HepG2 (cell line): ENCODE data around the gene NOL4L. TPM values are rescaled to one million over a fixed set of nuclear protein-coding genes. Genes with fewer than 3 reads are reported as not detected.

Experiments used
- ATRX ChIP-seq: sonication (generic); formaldehyde crosslinking; IDR thresholded peaks from 2 replicates; pipeline ENCODE4 v1.4.0; 2020; ENCODE audit warnings: missing genetic modification reagents, borderline replicate concordance
- CSRNP2 ChIP-seq: sonication (generic); formaldehyde crosslinking; conservative IDR thresholded peaks from 2 replicates; pipeline ENCODE4 v1.8.0; 2022; ENCODE audit warnings: low read depth, missing genetic modification reagents
- FOXA1 ChIP-seq, 2 experiments: fragments of 450-650 bp in 1 of 2; sonication (generic) in 1 of 2; formaldehyde crosslinking in 1 of 2; IDR thresholded peaks; 2 replicates each; pipeline versions ENCODE4 v1.4.0 to v1.6.1; 2016 to 2020; ENCODE audit warnings: missing genetic modification reagents in 1 of 2
- PRPF4 ChIP-seq: fragments of 200-400 bp; formaldehyde crosslinking; IDR thresholded peaks from 2 replicates; pipeline ENCODE4 v1.6.1; 2016; ENCODE audit warnings: low read length, low read depth; ENCODE audit not compliant: poor library complexity, severe bottlenecking
- RFX5 ChIP-seq: IDR thresholded peaks from 2 replicates; pipeline ENCODE4 v1.6.1; 2011; ENCODE audit warnings: low read depth, low read length, improper control_type of control experiment
- ZNF326 ChIP-seq: sonication (generic); formaldehyde crosslinking; IDR thresholded peaks from 2 replicates; pipeline ENCODE4 v1.4.0; 2020; ENCODE audit warnings: missing genetic modification reagents, borderline replicate concordance
- ZNF691 ChIP-seq: sonication (generic); formaldehyde crosslinking; IDR thresholded peaks from 2 replicates; pipeline ENCODE4 v1.4.0; 2020; ENCODE audit warnings: missing genetic modification reagents, low read depth, mild to moderate bottlenecking, borderline replicate concordance
- ZNF737 ChIP-seq: sonication (generic); formaldehyde crosslinking; IDR thresholded peaks from 2 replicates; pipeline ENCODE4 v1.5.0; 2020; ENCODE audit warnings: missing genetic modification reagents, mild to moderate bottlenecking, borderline replicate concordance
- polyA plus RNA-seq, 8 experiments: library from polyadenylated mRNA; depleted of rRNA in 3 of 8; stranded (reverse) in 7 of 8; unstranded in 1 of 8; fragments of >200 nt; fragmentation: Illumina TruSeq in 4 of 8; extraction: Trizol in 4 of 8; gene quantifications; 2 replicates each; pipeline versions ENCODE4 v1.2.1 to v1.2.3, GENCODE V29; 2011 to 2016; ENCODE audit warnings: low read depth in 4 of 8, missing spikeins in 1 of 8, mixed read lengths in 1 of 8; ENCODE audit not compliant: insufficient read depth in 1 of 8
- total RNA-seq, 5 experiments: library from RNA; depleted of rRNA; stranded (reverse); fragments of >200 nt; fragmentation: Illumina TruSeq; extraction: Trizol; gene quantifications; 2 replicates each; pipeline ENCODE4 v1.2.3, GENCODE V29; 2016; ENCODE audit warnings: low read depth in 1 of 5
- TF ChIP-seq, protein P1 (sequence below): sonication (generic); formaldehyde crosslinking; IDR thresholded peaks from one replicate; pipeline ENCODE4 v1.5.1; 2020; ENCODE audit warnings: mild to moderate bottlenecking, missing genetic modification reagents; ENCODE audit errors: not compliant biosample characterization
- TF ChIP-seq, protein P2 (sequence below): sonication (generic); formaldehyde crosslinking; IDR thresholded peaks from 2 replicates; pipeline ENCODE4 v1.4.0; 2020; ENCODE audit warnings: missing genetic modification reagents
- TF ChIP-seq, protein P3 (sequence below): IDR thresholded peaks from 2 replicates; pipeline ENCODE4 v1.6.1; 2012; ENCODE audit warnings: low read length, improper control_type of control experiment

NOL4L gene
- total and polyA plus RNA-seq, 2 of the 13 experiments (the other 11 are each of a cell fraction or from before 2014, with no cell fraction given): 16.6 to 35.4 TPM

- TF ChIP-seq CSRNP2 (CRISPR knock-in tag): no peak
- TF ChIP-seq FOXA1 (IDR thresholded peaks at IDR 0.05): no peak
- no peak for TF ChIP-seq FOXA1 (CRISPR knock-in tag; IDR thresholded peaks at IDR 0.05)
- TF ChIP-seq ATRX (CRISPR knock-in tag): no peak
- TF ChIP-seq ZNF691: no peak; the same call in 1 of the 2 replicates
- no peak for TF ChIP-seq ZNF737 (CRISPR knock-in tag)
- TF ChIP-seq PRPF4: no peak
- TF ChIP-seq, protein P1, sequence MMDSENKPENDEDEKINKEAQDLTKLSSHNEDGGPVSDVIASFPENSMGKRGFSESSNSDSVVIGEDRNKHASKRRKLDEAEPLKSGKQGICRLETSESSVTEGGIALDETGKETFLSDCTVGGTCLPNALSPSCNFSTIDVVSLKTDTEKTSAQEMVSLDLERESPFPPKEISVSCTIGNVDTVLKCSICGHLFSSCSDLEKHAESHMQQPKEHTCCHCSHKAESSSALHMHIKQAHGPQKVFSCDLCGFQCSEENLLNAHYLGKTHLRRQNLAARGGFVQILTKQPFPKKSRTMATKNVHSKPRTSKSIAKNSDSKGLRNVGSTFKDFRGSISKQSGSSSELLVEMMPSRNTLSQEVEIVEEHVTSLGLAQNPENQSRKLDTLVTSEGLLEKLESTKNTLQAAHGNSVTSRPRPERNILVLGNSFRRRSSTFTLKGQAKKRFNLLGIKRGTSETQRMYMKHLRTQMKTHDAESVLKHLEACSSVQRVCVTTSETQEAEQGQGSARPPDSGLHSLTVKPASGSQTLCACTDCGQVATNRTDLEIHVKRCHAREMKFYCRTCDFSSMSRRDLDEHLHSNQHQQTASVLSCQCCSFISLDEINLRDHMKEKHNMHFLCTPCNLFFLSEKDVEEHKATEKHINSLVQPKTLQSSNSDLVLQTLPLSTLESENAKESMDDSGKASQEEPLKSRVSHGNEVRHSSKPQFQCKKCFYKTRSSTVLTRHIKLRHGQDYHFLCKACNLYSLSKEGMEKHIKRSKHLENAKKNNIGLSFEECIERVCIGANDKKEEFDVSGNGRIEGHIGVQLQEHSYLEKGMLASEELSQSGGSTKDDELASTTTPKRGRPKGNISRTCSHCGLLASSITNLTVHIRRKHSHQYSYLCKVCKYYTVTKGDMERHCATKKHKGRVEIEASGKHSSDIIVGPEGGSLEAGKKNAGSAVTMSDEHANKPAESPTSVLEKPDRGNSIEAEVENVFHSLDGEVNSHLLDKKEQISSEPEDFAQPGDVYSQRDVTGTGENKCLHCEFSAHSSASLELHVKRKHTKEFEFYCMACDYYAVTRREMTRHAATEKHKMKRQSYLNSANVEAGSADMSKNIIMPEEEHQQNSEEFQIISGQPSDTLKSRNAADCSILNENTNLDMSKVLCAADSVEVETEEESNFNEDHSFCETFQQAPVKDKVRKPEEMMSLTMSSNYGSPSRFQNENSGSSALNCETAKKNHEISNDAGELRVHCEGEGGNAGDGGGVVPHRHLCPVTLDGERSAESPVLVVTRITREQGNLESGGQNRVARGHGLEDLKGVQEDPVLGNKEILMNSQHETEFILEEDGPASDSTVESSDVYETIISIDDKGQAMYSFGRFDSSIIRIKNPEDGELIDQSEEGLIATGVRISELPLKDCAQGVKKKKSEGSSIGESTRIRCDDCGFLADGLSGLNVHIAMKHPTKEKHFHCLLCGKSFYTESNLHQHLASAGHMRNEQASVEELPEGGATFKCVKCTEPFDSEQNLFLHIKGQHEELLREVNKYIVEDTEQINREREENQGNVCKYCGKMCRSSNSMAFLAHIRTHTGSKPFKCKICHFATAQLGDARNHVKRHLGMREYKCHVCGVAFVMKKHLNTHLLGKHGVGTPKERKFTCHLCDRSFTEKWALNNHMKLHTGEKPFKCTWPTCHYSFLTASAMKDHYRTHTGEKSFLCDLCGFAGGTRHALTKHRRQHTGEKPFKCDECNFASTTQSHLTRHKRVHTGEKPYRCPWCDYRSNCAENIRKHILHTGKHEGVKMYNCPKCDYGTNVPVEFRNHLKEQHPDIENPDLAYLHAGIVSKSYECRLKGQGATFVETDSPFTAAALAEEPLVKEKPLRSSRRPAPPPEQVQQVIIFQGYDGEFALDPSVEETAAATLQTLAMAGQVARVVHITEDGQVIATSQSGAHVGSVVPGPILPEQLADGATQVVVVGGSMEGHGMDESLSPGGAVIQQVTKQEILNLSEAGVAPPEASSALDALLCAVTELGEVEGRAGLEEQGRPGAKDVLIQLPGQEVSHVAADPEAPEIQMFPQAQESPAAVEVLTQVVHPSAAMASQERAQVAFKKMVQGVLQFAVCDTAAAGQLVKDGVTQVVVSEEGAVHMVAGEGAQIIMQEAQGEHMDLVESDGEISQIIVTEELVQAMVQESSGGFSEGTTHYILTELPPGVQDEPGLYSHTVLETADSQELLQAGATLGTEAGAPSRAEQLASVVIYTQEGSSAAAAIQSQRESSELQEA (CRISPR knock-in tag): no peak
- TF ChIP-seq, protein P2, sequence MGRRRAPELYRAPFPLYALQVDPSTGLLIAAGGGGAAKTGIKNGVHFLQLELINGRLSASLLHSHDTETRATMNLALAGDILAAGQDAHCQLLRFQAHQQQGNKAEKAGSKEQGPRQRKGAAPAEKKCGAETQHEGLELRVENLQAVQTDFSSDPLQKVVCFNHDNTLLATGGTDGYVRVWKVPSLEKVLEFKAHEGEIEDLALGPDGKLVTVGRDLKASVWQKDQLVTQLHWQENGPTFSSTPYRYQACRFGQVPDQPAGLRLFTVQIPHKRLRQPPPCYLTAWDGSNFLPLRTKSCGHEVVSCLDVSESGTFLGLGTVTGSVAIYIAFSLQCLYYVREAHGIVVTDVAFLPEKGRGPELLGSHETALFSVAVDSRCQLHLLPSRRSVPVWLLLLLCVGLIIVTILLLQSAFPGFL (CRISPR knock-in tag): no peak
- no peak for TF ChIP-seq RFX5
- TF ChIP-seq, protein P3, sequence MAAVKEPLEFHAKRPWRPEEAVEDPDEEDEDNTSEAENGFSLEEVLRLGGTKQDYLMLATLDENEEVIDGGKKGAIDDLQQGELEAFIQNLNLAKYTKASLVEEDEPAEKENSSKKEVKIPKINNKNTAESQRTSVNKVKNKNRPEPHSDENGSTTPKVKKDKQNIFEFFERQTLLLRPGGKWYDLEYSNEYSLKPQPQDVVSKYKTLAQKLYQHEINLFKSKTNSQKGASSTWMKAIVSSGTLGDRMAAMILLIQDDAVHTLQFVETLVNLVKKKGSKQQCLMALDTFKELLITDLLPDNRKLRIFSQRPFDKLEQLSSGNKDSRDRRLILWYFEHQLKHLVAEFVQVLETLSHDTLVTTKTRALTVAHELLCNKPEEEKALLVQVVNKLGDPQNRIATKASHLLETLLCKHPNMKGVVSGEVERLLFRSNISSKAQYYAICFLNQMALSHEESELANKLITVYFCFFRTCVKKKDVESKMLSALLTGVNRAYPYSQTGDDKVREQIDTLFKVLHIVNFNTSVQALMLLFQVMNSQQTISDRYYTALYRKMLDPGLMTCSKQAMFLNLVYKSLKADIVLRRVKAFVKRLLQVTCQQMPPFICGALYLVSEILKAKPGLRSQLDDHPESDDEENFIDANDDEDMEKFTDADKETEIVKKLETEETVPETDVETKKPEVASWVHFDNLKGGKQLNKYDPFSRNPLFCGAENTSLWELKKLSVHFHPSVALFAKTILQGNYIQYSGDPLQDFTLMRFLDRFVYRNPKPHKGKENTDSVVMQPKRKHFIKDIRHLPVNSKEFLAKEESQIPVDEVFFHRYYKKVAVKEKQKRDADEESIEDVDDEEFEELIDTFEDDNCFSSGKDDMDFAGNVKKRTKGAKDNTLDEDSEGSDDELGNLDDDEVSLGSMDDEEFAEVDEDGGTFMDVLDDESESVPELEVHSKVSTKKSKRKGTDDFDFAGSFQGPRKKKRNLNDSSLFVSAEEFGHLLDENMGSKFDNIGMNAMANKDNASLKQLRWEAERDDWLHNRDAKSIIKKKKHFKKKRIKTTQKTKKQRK: no peak
- no peak for TF ChIP-seq ZNF326
Measured at GRCh38 chr20:32569380-32570305, 15.5 kb downstream of the NOL4L start (continued).
